Activated naive CD4-positive, alpha-beta T cell (primary cell): ENCODE results near the gene RPS6KL1.
"Not testable (repeated sequence)": the region's sequence is repeated elsewhere in the genome, so short reads cannot be mapped to it uniquely, and the experiment has no call there.

ENCODE experiments used
- DNase-seq, 4 experiments: peaks; one replicate each; lab custom pipeline; 2025; lab: John Stamatoyannopoulos, UW

The RPS6KL1 gene

DNA sequence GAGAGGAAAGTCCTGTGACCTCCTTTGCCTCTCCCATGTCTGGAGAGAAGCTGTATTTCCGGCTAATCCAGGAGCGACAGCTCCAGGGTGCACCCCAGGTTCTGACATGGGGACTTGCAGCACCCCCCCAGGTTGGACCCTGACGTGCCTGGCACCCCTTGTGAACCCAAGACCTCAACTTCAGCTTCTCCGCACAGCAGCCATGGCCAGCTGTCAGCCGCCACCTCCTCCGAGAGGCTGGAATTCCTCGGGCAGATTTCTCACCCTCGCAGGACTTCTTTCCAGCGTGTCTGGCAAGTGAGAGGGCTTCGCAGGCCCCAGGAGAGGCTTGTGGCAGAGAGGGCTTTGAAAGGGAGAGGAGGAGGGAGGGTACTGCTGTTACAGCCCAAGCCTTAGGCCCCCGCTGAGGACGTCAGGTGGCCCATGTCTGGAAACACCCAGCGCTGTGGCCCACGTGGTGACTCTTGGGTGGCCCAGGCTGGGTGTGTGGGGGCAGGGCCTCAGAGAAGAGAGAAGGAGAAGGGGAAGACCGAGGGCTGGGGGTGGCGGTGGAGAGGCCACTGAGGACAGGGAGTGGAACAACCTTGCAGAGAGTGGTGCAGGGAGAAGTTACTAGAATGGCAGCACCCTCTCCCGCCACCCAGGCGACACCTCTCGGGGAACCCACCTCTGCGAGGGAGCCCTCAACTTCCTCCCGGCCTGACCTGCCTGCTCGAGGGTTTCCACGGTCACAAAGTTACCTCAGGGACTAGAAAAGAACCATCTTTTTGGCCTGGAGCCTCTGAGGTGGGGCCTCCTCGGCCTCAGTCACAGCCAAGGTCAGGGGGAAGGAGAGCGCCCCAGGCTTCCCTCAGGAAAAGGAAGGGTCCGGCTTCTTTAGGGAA lies 11.7 kb upstream of the RPS6KL1 start:
- DNase-seq = no peak

- DNase-seq = no peak
Observed at GRCh38 chr14:74934041-74934440, 11.0 kb upstream of the RPS6KL1 start.

DNA sequence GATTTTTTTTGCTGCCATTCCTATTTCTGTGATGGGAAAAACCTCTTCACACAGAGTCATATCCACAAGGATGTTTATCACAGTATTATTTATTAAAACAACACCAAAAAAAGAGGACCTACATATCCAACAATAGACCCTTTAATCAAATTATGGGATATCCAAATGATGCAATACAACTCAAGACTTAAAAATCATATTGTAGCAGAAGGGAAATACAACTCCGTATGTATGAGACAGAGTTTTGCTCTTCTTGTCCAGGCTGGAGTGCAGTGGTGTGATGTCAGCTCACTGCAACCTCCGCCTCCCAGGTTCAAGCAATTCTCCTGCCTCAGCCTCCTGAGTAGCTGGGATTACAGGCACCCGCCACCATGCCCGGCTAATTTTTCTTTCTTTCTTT lies 9.9 kb upstream of the RPS6KL1 start:
- DNase-seq = not testable (repeated sequence)

DNA sequence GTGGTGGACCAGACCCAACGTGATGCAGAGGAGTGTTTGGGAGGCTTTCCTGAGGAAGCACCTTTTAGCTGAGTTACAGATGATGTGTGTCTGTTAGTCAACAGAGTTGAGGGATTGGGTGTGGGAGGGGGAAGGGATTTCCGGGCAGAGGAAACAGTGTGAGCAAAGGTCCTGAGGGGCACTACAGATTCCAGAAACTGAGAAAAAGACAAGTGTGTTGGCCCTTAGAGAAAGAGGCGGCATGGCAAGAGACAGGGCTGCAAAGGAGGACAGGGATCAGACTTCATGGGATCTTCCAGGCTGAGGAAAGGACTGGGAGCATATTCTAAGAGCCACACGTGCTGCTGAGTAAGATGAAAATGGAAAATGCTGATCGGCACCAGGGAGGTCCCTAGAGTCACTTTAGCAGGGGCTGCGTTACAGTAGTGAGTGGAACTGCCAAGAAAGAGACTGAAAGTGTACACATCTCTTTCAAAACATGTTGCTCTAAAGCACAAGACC lies 9.4 kb upstream of the RPS6KL1 start:
- no peak for DNase-seq

DNA sequence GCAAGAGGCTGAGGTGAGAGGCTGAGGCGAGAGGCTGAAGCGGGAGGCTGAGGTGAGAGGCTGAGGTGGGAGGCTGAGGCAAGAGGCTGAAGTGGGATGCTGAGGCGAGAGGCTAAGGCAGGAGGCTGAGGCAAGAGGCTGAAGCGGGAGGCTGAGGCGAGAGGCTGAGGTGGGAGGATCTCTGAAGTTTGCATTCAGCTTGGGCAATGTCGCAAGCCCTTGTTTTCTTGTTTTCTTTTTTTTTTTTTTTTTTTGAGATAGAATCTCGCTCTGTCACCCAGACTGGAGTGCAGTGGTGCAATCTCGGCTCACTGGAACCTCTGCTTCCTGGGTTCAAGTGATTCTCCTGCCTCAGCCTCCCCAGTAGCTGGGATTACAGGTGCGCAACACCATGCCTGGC lies 8.7 kb upstream of the RPS6KL1 start:
- DNase-seq = not testable (repeated sequence)

DNA sequence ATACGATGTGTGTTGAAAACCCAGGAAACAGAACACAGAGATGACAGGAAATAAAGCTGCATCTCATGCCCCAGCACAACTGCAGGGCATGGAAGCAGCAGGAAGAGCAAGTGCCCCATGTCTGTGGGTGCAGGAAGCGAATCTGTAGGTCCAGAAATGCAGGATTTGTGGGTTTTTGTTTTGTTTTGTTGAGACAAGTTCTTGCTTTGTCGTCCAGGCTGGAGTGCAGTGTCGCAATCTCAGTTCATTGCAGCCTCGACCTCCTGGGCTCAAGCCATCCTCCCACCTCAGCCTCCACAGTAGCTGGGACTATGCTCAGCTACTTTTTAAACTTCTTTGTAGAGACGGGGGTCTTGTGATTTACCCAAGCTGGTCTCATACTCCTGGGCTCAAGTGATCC lies 6.2 kb upstream of the RPS6KL1 start:
- DNase-seq = no peak

- DNase-seq = no peak
Observed at GRCh38 chr14:74927225-74927624, 4.2 kb upstream of the RPS6KL1 start.

DNA sequence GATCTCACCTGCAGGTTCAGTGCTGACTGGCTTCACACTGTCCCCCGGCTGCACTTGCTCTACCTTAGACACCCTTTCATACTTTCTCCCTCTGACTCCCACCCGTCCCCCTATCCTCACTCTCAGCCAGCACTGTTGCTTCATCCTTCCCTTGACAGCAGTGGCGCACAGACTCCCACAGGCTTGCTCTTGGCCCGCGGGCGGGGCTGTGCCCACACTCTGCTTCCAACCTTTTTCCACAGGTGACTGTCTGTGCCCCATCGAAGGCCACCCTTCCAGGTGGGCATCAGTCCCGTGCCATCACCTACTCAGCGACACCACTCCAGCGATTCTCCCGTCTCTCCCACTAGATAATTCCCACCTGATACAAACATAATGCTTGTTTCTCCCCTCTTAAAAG lies 1.0 kb upstream of the RPS6KL1 start:
- DNase-seq = no peak

DNA sequence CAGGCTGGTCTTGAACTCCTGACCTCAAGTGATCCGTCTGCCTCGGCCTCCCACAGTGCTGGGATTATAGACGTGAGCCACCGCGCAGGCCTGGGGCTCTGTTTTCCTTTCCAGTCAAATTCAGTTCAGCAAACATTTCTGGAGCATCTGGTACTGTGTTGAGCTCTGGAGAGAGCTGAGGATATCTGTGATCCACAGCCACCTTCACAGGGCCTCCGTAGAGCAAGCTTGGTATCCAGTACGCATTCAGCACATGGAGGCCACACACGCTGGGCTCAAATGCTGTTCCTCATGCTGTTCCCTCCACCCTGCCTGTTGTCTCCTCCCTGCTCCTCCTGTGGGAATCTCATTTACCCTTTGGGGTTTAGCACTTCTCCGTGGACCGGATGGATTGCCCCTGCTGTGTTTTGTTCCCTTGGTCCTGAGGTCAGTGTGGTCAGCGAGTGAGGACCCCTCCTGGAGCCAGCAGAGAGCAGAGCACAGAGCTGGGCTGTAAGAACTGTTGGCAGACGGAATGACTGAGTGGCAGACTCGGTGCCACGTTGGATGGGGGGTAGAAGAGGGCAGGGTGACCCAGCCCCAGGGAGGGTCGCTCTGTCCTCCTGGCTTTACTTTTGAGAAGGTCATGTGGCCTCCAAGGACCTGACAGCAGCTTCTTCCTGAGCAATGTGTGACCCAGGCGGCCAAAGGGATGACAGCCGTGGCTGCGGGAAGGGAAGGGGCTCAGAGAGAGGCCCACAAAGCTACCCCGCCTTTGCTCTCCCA lies 891 bp downstream of the RPS6KL1 start:
- DNase-seq = no peak

DNA sequence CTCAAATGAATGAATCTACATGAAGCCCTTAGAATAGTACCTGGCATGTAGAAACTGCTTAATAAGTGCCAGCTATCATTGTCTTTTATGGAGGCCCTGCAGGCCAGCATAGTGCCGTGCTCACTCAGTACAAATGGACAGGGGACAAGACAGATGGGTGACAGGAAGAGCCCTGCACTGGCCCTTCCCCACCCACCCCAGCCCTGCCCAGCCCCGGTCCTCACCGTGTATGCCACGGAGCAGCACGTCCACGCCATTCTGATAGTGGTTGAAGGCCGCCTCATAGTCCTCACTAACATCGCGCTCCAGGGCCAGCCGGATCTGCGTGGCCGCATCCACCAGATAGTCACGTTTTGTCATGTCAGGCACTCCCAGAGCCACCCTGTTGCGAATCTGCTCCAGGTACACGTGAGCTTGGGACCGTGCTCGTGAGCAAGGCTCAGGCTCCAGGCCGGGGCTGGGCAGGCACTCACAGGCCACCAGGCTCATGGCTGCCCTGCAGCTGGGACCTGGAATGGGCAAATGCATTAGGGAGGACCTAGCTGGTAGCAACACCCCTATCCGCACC lies 1.9 kb downstream of the RPS6KL1 start:
- DNase-seq = no peak

DNA sequence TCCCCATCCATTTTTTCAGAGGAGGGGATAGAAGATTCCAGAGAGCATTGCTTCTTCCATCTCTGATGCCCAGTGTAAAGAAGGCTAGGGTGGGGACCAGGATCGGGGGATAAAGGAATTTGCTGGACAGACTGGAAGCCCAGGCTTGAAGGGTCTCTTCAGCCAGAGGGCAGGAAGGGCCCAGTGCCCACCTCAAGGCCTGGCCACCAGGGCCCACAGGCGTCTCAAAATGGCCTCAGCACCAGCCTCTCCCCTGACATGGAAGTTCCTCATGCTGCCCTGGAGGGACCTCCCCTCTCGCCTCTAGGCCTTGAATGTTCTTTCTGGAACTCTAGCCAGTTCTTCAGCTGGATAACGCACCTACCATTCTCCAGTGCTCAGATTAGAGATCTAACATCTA lies 2.8 kb downstream of the RPS6KL1 start:
- DNase-seq = no peak

DNA sequence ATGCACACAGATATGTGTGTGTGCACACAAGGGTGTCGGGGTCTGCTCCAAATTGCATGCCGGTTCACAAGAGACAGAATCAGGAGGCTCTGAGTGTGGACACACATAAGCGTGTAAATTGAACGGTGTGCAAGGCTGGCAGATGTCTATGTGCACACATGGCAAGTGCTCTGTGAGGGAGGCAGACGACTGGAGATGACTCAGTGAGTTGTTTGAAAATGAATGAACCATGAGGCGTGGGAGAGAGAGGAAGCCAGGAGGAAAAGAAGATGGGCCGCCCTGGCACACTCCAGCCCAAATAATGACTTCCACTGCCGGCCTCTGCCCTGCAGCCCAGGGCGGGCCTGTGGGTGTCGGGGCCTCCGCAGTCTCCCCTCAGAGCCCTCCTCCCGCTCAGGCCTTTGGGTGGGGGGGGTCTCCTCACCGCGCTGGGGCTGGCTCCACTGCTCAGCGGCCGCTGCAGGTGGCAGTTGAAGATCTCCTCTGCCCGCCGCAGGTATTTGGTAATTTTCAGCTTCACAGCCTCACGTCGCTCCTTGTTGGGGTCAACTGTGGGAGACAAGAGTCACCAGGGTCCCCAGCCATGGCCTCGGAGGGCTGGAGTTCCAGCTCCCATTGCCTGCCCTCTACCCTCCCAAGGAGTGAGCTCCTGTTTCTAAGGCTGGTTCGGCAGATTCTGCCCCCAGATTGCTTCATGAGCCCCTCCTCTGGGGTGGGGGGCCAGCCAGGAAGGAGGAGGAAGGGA lies 3.5 kb downstream of the RPS6KL1 start:
- no peak for DNase-seq

- DNase-seq = no peak
Observed at GRCh38 chr14:74918380-74918779, 4.7 kb downstream of the RPS6KL1 start.

GRCh38 chr14:74917646-74918081 lies 5.4 kb downstream of the RPS6KL1 start:
- DNase-seq = no peak

DNA sequence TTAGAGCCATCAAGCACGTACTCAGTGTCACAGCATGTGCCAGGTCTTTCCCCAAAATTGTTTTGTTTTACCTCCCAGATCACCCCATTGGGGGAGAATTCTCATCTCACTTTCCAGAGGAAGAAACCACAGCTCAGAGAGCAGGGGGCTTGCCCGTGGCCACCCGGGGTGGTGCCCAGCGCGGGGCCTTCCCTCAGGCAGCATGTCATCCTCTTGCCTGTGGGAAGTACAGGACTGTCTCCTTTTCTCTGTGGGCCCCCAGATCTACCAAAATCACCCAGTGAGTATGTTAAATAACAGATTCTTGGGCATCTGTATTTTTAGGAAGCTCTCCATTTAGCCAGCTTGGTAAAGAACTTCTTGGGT lies 5.9 kb downstream of the RPS6KL1 start:
- no peak for DNase-seq

DNA sequence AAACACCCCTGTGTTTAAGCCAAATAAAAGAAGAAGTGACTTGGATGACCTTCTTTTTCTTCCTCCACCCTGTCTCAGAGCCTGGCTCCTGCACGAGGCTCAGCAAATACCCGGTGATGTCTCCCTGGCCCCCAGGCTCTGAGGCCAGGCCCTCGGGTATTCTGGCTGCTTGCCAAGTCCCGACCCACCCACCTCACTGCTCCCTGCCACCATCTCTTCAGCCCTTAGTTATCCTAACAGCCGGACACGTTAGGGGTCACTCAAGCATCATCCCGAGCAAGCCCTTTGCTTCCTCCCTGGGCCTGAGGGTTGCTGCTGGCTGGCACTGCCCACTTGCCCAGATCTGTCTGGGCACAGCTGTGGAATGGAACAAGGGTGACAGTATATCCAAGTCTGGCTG lies 7.2 kb downstream of the RPS6KL1 start:
- no peak for DNase-seq

DNA sequence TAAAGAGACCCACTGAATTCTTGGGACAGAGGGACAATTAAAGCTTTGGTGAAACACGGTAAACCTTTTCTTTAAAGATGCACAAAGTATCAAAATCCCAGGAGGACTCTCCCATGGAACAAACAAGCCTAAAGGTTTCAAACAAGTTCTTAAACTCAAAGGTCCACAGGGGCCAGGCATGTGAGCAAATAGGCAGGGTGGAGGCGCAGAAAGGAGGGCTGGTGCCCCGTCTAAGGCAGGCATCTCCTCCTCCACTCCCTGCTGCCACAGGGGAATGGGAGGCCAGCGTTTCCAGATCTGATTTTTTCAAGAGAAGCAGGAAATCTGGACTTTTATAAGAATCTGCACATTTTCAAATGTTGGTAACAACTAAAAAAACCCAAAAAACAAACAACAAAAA lies 7.6 kb downstream of the RPS6KL1 start:
- DNase-seq = no peak

GRCh38 chr14:74913986-74914573 lies 9.0 kb downstream of the RPS6KL1 start:
- no peak for DNase-seq

DNA sequence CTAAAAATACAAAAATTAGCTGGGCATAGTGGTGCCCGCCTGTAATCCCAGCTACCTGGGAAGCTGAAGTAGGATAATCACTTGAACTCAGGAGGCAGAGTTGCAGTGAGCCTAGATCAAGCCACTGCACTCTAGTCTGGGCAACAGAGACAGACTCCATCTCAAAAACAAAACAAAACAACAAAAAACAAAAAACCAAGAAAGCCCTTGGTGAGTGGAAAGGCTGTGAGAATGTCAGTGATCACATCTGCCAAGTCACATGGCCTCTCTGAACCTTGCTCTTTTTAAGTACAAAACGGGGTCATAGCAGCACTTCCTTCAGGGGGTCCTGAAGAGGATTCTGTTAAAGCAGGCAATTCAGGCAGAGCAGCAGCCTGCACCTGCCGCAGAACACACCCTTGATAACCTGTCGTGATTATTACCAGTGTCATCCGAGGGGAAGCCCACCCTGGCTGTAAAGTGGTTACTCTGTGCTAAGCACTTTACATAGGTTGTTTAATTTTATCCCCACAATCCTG lies 9.6 kb downstream of the RPS6KL1 start:
- DNase-seq = no peak

DNA sequence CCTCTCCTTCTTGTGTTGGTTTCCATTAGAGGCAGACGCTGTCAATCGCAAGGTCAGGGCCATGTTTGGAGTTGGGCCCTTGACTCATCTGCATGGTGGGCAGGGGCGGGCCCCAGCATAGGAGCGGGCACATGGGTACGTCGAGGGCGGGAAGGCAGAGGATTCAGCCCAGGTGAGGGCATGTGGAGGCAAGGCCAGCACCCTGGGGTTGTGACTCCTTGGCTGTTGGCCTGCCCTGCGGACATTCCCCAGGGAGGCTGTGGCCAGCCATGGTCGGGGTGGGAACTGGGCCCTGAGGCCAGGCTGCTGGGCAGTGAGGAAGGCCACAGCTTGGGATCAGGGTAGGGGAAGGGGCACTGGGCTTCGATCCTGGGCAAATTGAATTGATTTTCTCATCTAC lies 10.3 kb downstream of the RPS6KL1 start:
- DNase-seq = no peak

DNA sequence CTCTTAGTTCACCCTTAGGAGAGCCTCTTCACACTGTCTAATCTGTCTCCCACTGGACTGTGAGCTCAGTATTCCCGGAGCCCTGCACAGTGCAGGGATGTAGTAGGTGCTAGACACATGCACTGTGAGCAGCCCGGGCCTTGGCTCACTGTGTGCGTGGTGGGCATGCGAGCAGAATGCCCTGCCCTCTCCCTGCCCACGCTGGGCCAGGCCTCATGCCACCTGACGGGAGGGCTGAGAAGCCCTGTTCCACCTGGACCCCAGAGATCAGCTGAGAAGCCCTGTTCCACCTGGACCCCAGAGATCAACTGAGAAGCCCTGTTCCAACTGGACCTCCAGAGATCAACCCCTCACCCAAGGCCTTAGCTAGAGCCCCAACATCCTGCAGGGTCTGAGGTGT lies 10.9 kb downstream of the RPS6KL1 start:
- no peak for DNase-seq

DNA sequence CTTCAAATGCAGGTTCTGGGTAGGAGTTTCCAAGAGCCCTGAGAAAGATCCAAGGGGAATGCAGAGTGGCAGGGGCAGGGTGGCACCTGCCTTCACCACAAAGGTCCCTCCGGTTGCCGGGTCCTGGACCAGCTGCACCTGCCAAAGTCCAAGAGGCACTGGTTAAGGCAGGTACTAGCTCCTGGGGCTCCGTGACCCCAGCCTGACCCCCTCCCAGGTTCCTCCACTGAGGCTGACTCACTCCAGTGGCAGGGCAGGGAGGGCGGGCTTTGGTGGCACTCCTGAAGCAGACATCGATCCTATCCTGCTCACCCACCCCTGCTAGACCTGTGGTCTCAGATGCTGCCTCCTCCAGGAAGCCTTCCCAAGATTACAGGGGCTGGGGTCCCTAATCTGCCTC lies 11.4 kb downstream of the RPS6KL1 start:
- DNase-seq = no peak
